IMR-90 (cell line): ENCODE measurements around the gene NTRK2. TPM values are rescaled to one million over a fixed set of nuclear protein-coding genes. Genes with fewer than 3 reads are reported as not detected.

Experiments
- ATAC-seq: fragments of 200-7000 bp; cut with Tn5 transposase; 2 replicates; pipeline ENCODE4 v1.9.1; 2020; ENCODE audit warnings: low read depth, mild to moderate bottlenecking, moderate library complexity
- BruUV-seq: library from RNA; stranded (reverse); fragments of 400-500 nt; replicated peaks from 2 replicates; lab custom pipeline; 2021; lab: Mats Ljungman, UMichigan
- CTCF ChIA-PET: fragments of 300-600 bp; formaldehyde crosslinking; extraction: SDS; loops from one replicate; lab custom pipeline; 2021; ENCODE audit warnings: antibody characterized with exemption; lab: Yijun Ruan, JAX
- POLR2A ChIA-PET: fragments of 300-600 bp; sonication (Branson Sonifier 250); formaldehyde crosslinking; loops from one replicate; lab custom pipeline; 2022; ENCODE audit warnings: antibody characterized with exemption; ENCODE audit not compliant: unreplicated experiment; lab: Charles Lee
- DNase-seq: peaks from one replicate; pipeline ENCODE4 v3.0.0; 2013
- H2AFZ ChIP-seq: replicated peaks from 2 replicates; pipeline ENCODE3; 2013; ENCODE audit warnings: low read length, mild to moderate bottlenecking; ENCODE audit not compliant: poor library complexity
- H2AK5ac ChIP-seq: 2 replicates; pipeline ENCODE4 v1.6.1; 2013; ENCODE audit warnings: low read depth, low read length, inconsistent platforms
- H2AK9ac ChIP-seq: replicated peaks from 2 replicates; pipeline ENCODE3; 2013; ENCODE audit warnings: mild to moderate bottlenecking, low read depth, low read length, moderate library complexity; ENCODE audit not compliant: poor library complexity
- H2BK120ac ChIP-seq: 2 replicates; pipeline ENCODE4 v1.6.1; 2013; ENCODE audit warnings: low read depth, low read length, inconsistent platforms
- H2BK15ac ChIP-seq: 3 replicates; pipeline ENCODE4 v1.6.1; 2013; ENCODE audit warnings: low read depth, low read length, inconsistent platforms
- H2BK20ac ChIP-seq: 2 replicates; pipeline ENCODE4 v1.6.1; 2013; ENCODE audit warnings: low read depth, mild to moderate bottlenecking, inconsistent platforms, low read length, moderate library complexity
- H2BK5ac ChIP-seq: 2 replicates; pipeline ENCODE4 v1.6.1; 2013; ENCODE audit warnings: mild to moderate bottlenecking, low read depth, low read length, inconsistent platforms; ENCODE audit not compliant: poor library complexity, severe bottlenecking
- H3K14ac ChIP-seq: replicated peaks from 2 replicates; pipeline ENCODE4 v1.6.1; 2013; ENCODE audit warnings: low read depth, low read length, inconsistent platforms
- H3K18ac ChIP-seq: 2 replicates; pipeline ENCODE4 v1.6.1; 2013; ENCODE audit warnings: low read depth, low read length, control low read depth
- H3K23ac ChIP-seq: 2 replicates; pipeline ENCODE4 v1.6.1; 2013; ENCODE audit warnings: low read depth, low read length, inconsistent platforms
- H3K27ac ChIP-seq: 2 replicates; pipeline ENCODE4 v1.5.1; 2013; ENCODE audit warnings: mild to moderate bottlenecking, control low read depth, low read length; ENCODE audit not compliant: insufficient read depth
- H3K27me3 ChIP-seq: 2 replicates; pipeline ENCODE4 v1.6.1; 2013; ENCODE audit warnings: low read length; ENCODE audit not compliant: control insufficient read depth, insufficient read depth
- H3K36me3 ChIP-seq: 2 replicates; pipeline ENCODE4 v1.6.1; 2013; ENCODE audit warnings: low read length, mixed read lengths; ENCODE audit not compliant: control insufficient read depth, insufficient read depth
- H3K4ac ChIP-seq: 2 replicates; pipeline ENCODE4 v1.6.1; 2013; ENCODE audit warnings: low read depth, low read length, inconsistent platforms
- H3K4me1 ChIP-seq: 2 replicates; pipeline ENCODE4 v1.6.1; 2013; ENCODE audit warnings: low read length, mixed read lengths; ENCODE audit not compliant: control insufficient read depth, insufficient read depth
- H3K4me2 ChIP-seq: 2 replicates; pipeline ENCODE4 v1.6.1; 2013; ENCODE audit warnings: low read depth, mild to moderate bottlenecking, control low read depth, low read length, moderate library complexity
- H3K4me3 ChIP-seq: 2 replicates; pipeline ENCODE4 v1.5.1; 2013; ENCODE audit warnings: low read depth, mild to moderate bottlenecking, control low read depth, low read length, moderate library complexity; ENCODE audit not compliant: insufficient read depth
- H3K56ac ChIP-seq: 2 replicates; pipeline ENCODE4 v1.6.1; 2013; ENCODE audit warnings: low read length, inconsistent platforms; ENCODE audit not compliant: insufficient read depth; ENCODE audit errors: extremely low read depth
- H3K79me1 ChIP-seq, 2 experiments: 2 replicates each; pipeline ENCODE4 v1.6.1; 2013; ENCODE audit warnings: low read length in 2 of 2, inconsistent platforms in 1 of 2, low read depth in 1 of 2
- H3K9ac ChIP-seq: 2 replicates; pipeline ENCODE4 v1.6.1; 2013; ENCODE audit warnings: low read depth, low read length, control low read depth
- H3K9me1 ChIP-seq: 2 replicates; pipeline ENCODE4 v1.6.1; 2013; ENCODE audit warnings: low read length, inconsistent platforms; ENCODE audit not compliant: insufficient read depth
- H3K9me3 ChIP-seq: 2 replicates; pipeline ENCODE4 v1.6.1; 2013; ENCODE audit warnings: low read length; ENCODE audit not compliant: control insufficient read depth, insufficient read depth
- H4K20me1 ChIP-seq: 2 replicates; pipeline ENCODE4 v1.6.1; 2013; ENCODE audit warnings: low read length, inconsistent platforms; ENCODE audit not compliant: insufficient read depth
- H4K5ac ChIP-seq: 2 replicates; pipeline ENCODE4 v1.6.1; 2013; ENCODE audit warnings: mild to moderate bottlenecking, low read depth, low read length, control low read depth
- H4K8ac ChIP-seq, 2 experiments: 2 replicates each; pipeline ENCODE4 v1.6.1; 2013; ENCODE audit warnings: low read depth in 2 of 2, low read length in 2 of 2, control low read depth in 1 of 2, inconsistent platforms in 1 of 2
- H4K91ac ChIP-seq: 2 replicates; pipeline ENCODE4 v1.6.1; 2013; ENCODE audit warnings: low read depth, low read length, inconsistent platforms; ENCODE audit not compliant: insufficient read depth
- BHLHE40 ChIP-seq: fragments of 150-350 bp; IDR thresholded peaks from 2 replicates; pipeline ENCODE4 v1.6.1; 2016; ENCODE audit warnings: mild to moderate bottlenecking, low read depth, low read length
- FOS ChIP-seq: fragments of 150-350 bp; IDR thresholded peaks from 2 replicates; pipeline ENCODE4 v1.6.1; 2016; ENCODE audit warnings: low read depth, low read length
- MXI1 ChIP-seq: IDR thresholded peaks from 2 replicates; pipeline ENCODE4 v1.6.1; 2012; ENCODE audit warnings: low read depth, mild to moderate bottlenecking, low read length, moderate library complexity, borderline replicate concordance
- WGBS, 2 experiments: methylation state at CpG; one replicate each; pipeline versions ENCODE4 v1.1.5 to v1.1.7; 2013; ENCODE audit warnings: missing lambda C conversion rate in 2 of 2; ENCODE audit not compliant: insufficient read length in 1 of 2; ENCODE audit errors: extremely low coverage in 2 of 2; 5-methylcytosine and 5-hydroxymethylcytosine counted together
- dilution Hi-C: fragments of 300-500 bp; cut with HindIII; formaldehyde crosslinking; loops from one replicate; pipeline ENCODE4 v1.14.3; 2018; ENCODE audit warnings: low sequenced_read_pairs; ENCODE audit not compliant: unreplicated experiment
- in situ Hi-C: fragments of 300-500 bp; cut with MboI; formaldehyde crosslinking; loops from 3 replicates; pipeline ENCODE4 v1.14.3; 2019; ENCODE audit warnings: low sequenced_read_pairs, inconsistent platforms, mixed read lengths
- intact Hi-C: fragments of 100-400 bp; cut with micrococcal nuclease; formaldehyde crosslinking; loops from 2 replicates; pipeline ENCODE4 v1.10.0; 2022
- polyA plus RNA-seq, 3 experiments: library from polyadenylated mRNA; depleted of rRNA; stranded (reverse); fragments of >200 nt; gene quantifications; 2 replicates each; pipeline ENCODE4 v1.2.3, GENCODE V29; 2012; ENCODE audit warnings: low replicate concordance in 1 of 3
- total RNA-seq: library from RNA; depleted of rRNA; stranded (reverse); fragments of >200 nt; gene quantifications from 2 replicates; pipeline ENCODE4 v1.2.3, GENCODE V29; 2012

The NTRK2 gene
- total and polyA plus RNA-seq, 2 of the 4 experiments (the other 2 are of a cell fraction) = under 0.01 to 0.02 TPM

- H3K9me3 ChIP-seq = peaks cover 12% of the 10 kb centered on the region
- CTCF ChIA-PET = no interaction called here
- no peak overlapping the region for H2BK20ac ChIP-seq
- H4K91ac ChIP-seq = no peak overlapping the region
- no peak overlapping the region for H3K56ac ChIP-seq
- TF ChIP-seq MXI1 (no peak), FOS (no peak), BHLHE40 (no peak)
- no peak overlapping the region for H3K23ac ChIP-seq
- no peak overlapping the region for H2BK15ac ChIP-seq
- no peak overlapping the region for H3K9ac ChIP-seq
- H3K27ac ChIP-seq = no peak overlapping the region
- no peak for DNase-seq
- no peak overlapping the region for H2AK5ac ChIP-seq
- no peak overlapping the region for H3K4me3 ChIP-seq
- no peaks in the 10 kb centered on the region for H4K20me1 ChIP-seq
- no peaks in the 10 kb centered on the region for H3K79me1 ChIP-seq
- no peak overlapping the region for H2BK5ac ChIP-seq
- H3K4ac ChIP-seq = no peak overlapping the region
- H4K8ac ChIP-seq = no peak overlapping the region
- POLR2A ChIA-PET = no interaction called here
- H4K5ac ChIP-seq = no peak overlapping the region
- intact Hi-C loops = loop anchor here (5.0 kb wide), 1 partner anchor 194 kb away; no protein-coding TSS in a partner anchor
- no peaks in the 10 kb centered on the region for H3K36me3 ChIP-seq
- dilution Hi-C loops = no loop called here
- H2BK120ac ChIP-seq = no peak overlapping the region
- no peaks in the 10 kb centered on the region for H3K9me1 ChIP-seq
- in situ Hi-C loops = no loop called here
- no peak overlapping the region for H3K4me2 ChIP-seq
- WGBS, 2 experiments = no CpG with 5 or more reads among the region's 3 CpGs
- no peak overlapping the region for H3K14ac ChIP-seq
- H3K4me1 ChIP-seq = no peaks in the 10 kb centered on the region
- no peaks in the 10 kb centered on the region for H3K27me3 ChIP-seq
- H2AFZ ChIP-seq = no peak overlapping the region
- no TSS peak for BruUV-seq
- no peak overlapping the region for H3K18ac ChIP-seq
- no peak for ATAC-seq
- no peak overlapping the region for H2AK9ac ChIP-seq
Measured at GRCh38 chr9:85042981-85043647, 373.6 kb downstream of the NTRK2 start.
